HG03066 (cell line): ENCODE measurements around the gene SYNE2.

Experiments
- ATAC-seq: cut with Tn5 transposase; IDR thresholded peaks from one replicate; pipeline ENCODE4 v1.9.1; 2021; ENCODE audit warnings: low read depth; ENCODE audit not compliant: unreplicated experiment

The SYNE2 gene

DNA sequence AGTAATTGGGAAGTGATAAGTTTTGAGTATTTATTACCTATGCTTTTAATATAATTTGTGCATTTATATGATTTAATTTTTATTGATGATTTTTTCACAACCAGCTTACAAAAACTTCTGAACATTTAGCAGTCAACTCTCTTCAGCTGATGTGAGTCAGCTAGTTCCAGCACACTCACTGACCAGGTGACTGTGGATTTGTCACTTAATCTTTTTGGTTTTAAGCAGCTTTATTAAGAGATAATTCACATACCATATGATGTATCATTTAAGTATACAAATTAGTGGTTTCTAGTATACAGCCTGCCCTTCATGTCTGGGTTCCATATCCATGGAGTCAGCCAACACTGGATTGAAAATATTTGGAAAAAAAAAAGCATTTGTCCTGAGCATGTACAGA, 103.5 kb downstream of the SYNE2 start:
- ATAC-seq, result no peak

- ATAC-seq, result no peak
Measured at GRCh38 chr14:63960926-63961567, 108.2 kb downstream of the SYNE2 start.

DNA sequence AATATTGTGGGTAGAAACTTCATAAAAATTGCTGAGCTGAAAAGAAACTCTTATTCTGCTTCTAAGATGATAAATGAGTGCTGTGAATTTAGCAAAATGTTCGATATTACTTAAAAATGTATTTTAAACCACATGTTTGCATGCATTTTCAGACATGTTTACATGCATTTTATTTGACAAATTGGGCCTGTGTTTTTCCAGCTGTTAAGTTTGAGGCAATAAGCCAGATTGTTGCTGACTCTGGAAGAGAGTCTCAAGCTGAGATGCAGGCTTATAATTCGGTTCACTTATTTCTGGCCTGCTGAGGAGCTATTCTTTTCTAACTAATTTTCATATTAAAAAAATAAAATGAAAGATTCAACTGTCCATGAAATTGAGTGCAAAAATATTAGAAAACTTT, 110.1 kb downstream of the SYNE2 start:
- no peak for ATAC-seq

GRCh38 chr14:63963439-63963838, 110.6 kb downstream of the SYNE2 start:
- no peak for ATAC-seq

GRCh38 chr14:63964113-63964512, 111.3 kb downstream of the SYNE2 start:
- no peak for ATAC-seq

DNA sequence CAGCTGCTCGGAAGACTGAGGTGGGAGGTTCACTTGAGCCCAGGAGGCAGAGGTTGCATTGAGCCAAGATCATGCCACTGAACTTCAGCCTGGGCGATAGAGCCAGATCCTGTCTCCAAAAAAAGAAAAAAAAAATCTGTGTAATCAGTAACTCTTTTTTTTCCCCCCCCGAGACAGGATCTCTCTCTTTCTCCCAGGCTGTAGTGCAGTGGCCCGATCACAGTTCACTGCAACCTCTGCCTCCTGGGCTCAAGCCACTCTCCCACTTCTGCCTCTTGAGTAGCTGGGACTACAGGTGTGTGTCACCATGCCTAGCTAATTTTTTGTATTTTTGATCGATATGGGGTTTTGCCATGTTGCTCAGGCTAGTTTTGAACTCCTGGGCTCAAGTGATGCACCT, 113.6 kb downstream of the SYNE2 start:
- ATAC-seq, result no peak

GRCh38 chr14:63972323-63972932, 119.6 kb downstream of the SYNE2 start:
- no peak for ATAC-seq

DNA sequence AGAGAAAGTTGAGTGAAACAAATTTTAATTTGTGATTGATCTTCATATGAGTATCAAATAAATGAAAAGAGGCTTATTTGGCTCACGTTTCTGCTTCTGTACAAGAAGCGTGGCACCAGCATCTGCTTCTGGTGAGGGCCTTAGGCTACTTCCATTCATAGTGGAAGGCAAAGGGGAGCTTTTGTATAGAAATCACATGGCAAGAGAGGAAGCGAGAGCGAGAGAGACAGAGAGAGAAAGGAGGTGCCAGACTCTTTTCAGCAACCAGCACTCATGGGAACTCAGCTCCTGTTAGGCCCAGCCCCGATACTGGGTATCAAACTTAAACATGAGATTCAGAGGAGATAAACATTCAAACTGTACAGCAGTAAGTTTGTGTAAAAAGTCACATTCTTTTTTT, 121.4 kb downstream of the SYNE2 start:
- no peak for ATAC-seq

DNA sequence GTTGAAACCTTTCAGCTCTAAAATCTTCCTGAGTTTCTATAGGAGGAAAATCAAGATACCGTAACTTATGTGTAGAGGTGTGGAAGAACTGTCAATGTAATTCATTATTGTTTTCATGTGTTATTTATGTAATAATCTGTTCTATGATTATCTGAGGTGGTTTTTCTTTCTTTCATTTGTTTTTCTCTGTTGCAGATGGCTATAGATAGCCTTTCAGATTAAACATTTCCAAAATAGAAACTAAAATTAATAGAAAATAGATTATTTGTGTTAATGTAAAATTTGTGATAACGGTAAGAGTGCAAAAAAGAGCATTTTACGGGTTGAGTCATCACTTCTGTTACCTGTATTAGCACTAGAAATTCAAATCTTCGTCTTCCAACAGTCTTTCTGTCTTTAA, 128.8 kb downstream of the SYNE2 start:
- no peak for ATAC-seq

GRCh38 chr14:63982156-63982555, 129.4 kb downstream of the SYNE2 start:
- no peak for ATAC-seq

- no peak for ATAC-seq
Measured at GRCh38 chr14:63982629-63983028, 129.8 kb downstream of the SYNE2 start.

DNA sequence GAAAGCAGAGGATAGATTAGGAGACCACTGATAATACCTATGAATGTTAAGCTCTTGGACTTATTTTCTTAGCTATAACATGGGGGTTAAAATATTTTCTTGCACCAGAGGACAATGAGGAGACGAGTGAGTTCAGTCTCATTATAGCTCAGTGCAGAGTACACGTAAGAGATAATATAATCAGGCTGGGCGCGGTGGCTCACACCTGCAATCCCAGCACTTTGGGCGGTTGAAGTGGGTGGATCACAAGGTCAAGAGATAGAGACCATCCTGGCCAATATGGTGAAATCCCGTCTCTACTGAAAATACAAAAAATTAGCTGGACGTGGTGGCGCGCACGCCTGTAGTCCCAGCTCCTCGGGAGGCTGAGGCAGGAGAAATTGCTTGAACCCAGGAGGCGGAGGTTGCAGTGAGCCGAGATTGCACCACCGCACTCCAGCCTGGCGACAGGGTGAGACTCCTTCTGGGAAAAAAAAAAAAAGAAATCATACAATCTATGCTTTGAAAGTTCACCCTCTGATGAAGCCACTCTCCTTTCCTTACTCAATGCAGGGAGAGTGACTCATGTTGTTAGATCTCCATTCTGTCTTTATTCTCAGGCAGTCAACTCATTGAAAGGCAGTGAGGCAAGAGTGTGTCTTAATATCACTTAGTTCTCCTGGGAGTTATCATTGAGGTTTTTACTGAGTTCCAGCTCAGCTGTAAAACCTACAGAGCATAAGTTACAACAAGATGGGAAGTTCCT, 134.2 kb downstream of the SYNE2 start:
- no peak for ATAC-seq

DNA sequence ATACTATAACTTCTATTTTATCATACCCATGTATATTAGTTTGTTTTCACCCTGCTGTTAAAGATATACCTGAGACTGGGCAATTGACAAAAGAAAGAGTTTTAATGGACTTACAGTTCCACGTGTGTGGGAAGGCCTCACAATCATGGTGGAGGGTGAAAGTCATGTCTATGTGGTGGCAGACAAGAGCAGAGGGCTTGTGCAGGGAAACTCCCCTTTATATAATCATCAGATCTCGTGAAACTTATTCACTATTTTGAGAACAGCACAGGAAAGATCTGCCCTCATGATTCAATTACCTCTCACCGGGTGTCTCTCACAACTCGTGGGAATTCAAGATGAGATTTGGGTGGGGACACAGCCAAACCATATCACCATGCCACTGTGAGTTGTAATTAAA, 135.8 kb downstream of the SYNE2 start:
- ATAC-seq, result no peak

DNA sequence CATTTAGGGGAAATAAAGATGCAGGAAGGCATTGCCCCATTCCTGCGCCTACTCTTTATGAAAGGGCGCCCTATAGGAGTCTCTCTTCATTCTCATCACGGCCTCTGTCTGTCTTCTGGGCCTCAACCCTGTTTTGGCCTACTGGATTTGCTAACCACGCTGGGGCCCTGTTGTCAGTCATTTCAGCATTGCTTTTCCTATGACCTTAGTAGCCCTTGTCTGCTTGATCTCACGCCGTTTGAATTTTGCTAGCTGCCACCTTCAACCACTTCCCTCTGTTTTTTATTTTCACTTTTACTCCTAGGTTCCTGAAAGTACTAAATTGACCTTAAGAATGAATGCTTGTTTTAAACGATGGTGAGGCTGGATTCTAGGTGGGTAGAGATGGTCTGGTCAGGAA, 139.0 kb downstream of the SYNE2 start:
- no peak for ATAC-seq

GRCh38 chr14:63992858-63993257, 140.1 kb downstream of the SYNE2 start:
- no peak for ATAC-seq

DNA sequence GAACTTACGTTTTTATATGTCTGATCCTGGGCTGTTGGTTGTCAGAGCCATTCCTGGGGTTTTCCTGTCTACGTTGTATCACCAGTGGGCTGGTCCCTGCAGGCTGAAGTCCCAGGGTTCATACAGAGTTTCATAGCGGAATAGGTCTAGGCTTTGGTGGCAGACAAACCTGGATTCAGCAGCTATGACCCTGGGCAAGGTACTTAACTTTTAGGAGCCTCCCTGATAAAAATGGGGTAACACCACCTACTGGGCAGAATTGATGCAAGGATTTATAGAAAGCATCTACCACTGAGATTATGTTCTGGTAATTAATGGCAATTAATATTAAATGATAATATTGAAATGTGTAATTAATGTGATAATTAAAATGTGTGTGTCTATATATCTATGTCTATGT, 141.2 kb downstream of the SYNE2 start:
- ATAC-seq, result no peak

DNA sequence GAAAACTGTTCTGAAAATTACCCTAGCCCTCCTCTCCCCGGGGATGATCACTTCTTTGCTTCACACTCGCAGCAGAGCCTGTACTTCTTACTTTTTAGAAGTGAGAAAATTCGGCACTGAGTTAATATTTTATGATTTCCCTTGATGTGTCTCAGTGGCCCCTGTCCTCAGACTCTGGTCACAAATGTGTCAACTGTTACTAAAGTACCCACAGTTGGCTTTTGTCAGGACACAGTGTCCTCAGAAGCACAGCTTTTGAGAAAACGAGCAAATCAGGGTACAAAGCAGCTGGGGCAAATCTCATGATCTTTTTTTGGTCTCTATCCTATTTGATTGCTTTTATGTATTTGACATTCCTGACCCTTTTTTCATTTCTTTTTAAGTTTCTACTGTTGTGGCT, 142.5 kb downstream of the SYNE2 start:
- no peak for ATAC-seq

DNA sequence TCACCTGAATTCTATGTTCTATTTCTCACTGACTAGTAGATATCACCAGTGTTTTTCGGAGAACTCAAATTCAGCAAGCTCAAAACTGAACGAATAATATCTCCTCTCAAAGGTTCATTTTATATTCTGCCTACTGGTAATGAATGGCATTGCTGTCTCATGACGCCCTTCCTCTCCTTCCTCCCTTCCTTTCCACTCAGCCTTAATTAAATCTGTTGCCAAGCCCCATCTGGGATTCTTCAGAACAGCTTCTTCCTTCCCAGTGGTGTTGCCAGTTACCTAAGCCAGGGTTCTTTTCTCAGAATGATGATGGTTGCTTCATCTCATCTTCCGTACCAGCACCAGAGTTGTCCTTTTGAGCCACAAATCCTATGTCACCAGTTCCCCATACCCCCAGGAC, 143.2 kb downstream of the SYNE2 start:
- no peak for ATAC-seq

GRCh38 chr14:63996625-63997220, 143.9 kb downstream of the SYNE2 start:
- ATAC-seq, result no peak

GRCh38 chr14:64000749-64001148, 147.9 kb downstream of the SYNE2 start:
- no peak for ATAC-seq

DNA sequence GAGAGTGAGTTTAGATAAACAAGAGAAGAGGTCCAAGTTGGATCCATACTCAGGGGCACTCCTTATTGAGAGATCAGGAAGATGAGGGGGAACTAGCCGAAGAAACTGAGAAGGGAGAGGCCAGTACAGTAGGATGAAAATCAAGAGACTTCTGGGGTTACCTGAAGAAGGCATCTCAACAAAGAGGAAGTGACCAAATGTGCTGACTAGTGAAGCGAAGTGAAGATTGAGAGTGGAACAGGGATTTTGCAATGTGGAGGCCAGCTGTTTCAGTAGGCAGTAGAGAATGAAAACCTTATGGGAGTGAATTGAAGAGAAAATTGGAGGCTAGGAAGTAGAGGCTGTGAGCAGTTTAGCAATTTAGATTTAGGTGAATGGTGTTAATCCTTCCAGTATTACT, 153.0 kb downstream of the SYNE2 start:
- ATAC-seq, result no peak

GRCh38 chr14:64008016-64008415, 155.2 kb downstream of the SYNE2 start:
- no peak for ATAC-seq
